ENCODE measurements around the gene SYMPK.

DNA sequence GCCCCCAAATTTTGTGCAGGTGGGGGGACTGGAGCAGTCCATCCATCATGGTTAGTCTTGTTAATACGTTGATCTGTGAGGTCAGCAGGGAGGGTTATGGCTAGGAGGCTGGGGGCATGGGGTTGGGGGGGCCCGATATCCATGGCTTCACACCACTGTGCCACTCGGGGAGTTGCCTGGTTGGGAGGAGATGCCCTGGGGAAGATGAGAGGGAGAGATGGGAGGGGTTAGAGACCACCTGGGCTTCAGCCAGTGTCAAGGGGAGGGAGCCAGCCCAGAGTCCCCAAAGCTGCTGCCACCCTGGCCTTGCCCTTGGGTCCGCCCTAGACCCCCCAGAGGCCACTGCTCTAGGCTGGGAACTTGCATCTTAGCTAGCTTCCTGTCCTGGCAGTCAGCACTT is 78.9 kb downstream of the SYMPK start:
- no peak for TF ChIP-seq POLR2AphosphoS5 (IDR thresholded peaks at IDR 0.05)
- TF ChIP-seq, protein P1, sequence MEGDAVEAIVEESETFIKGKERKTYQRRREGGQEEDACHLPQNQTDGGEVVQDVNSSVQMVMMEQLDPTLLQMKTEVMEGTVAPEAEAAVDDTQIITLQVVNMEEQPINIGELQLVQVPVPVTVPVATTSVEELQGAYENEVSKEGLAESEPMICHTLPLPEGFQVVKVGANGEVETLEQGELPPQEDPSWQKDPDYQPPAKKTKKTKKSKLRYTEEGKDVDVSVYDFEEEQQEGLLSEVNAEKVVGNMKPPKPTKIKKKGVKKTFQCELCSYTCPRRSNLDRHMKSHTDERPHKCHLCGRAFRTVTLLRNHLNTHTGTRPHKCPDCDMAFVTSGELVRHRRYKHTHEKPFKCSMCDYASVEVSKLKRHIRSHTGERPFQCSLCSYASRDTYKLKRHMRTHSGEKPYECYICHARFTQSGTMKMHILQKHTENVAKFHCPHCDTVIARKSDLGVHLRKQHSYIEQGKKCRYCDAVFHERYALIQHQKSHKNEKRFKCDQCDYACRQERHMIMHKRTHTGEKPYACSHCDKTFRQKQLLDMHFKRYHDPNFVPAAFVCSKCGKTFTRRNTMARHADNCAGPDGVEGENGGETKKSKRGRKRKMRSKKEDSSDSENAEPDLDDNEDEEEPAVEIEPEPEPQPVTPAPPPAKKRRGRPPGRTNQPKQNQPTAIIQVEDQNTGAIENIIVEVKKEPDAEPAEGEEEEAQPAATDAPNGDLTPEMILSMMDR (IDR thresholded peaks at IDR 0.05): no peak
- no peak for TF ChIP-seq POLR2A (IDR thresholded peaks at IDR 0.05)
